DND-41 (cell line): Measurements from ENCODE around the gene ARPC1B.

Source experiments
- ATAC-seq: fragments of 200-7000 bp; cut with Tn5 transposase; 3 replicates; pipeline ENCODE4 v1.9.1; 2021; ENCODE audit warnings: low read depth; ENCODE audit not compliant: insufficient read depth
- DNase-seq: peaks from one replicate; pipeline ENCODE4 v3.0.0-alpha.2; 2020
- H2AFZ ChIP-seq: 2 replicates; pipeline ENCODE4 v1.6.0; 2012; ENCODE audit warnings: low read depth, low read length
- H3K27ac ChIP-seq: 2 replicates; pipeline ENCODE4 v1.5.1; 2012; ENCODE audit warnings: low read length, inconsistent platforms
- H3K27me3 ChIP-seq: fragments of 200-600 bp; sonication (generic); 2 replicates; pipeline ENCODE4 v1.6.0; 2012; ENCODE audit warnings: low read length, mild to moderate bottlenecking, inconsistent platforms; ENCODE audit not compliant: insufficient read depth, poor library complexity
- H3K36me3 ChIP-seq: 2 replicates; pipeline ENCODE4 v1.5.1; 2012; ENCODE audit warnings: low read length, inconsistent platforms; ENCODE audit not compliant: insufficient read depth
- H3K4me1 ChIP-seq: 2 replicates; pipeline ENCODE4 v1.5.1; 2012; ENCODE audit warnings: mild to moderate bottlenecking, low read length; ENCODE audit not compliant: insufficient read depth
- H3K4me2 ChIP-seq: 2 replicates; pipeline ENCODE4 v1.6.0; 2012; ENCODE audit warnings: mild to moderate bottlenecking, moderate library complexity, low read length, inconsistent platforms; ENCODE audit not compliant: insufficient read depth
- H3K4me3 ChIP-seq, 2 experiments: fragments of 200-600 bp in 1 of 2; shearing (Covaris generic) in 1 of 2; 2 replicates each; pipeline ENCODE4 v1.5.1; 2012 to 2016; ENCODE audit warnings: inconsistent platforms in 2 of 2, low read length in 2 of 2, mild to moderate bottlenecking in 2 of 2, low read depth in 1 of 2, moderate library complexity in 1 of 2
- H3K79me2 ChIP-seq: 2 replicates; pipeline ENCODE4 v1.6.0; 2012; ENCODE audit warnings: low read length, inconsistent platforms; ENCODE audit not compliant: insufficient read depth
- H3K9ac ChIP-seq: 2 replicates; pipeline ENCODE4 v1.6.0; 2012; ENCODE audit warnings: low read depth, mild to moderate bottlenecking, inconsistent platforms, low read length, moderate library complexity
- H3K9me3 ChIP-seq: 2 replicates; pipeline ENCODE4 v1.5.1; 2012; ENCODE audit warnings: low read length, moderate library complexity, mild to moderate bottlenecking, inconsistent platforms; ENCODE audit not compliant: insufficient read depth, severe bottlenecking
- H4K20me1 ChIP-seq: 2 replicates; pipeline ENCODE4 v1.6.0; 2012; ENCODE audit warnings: low read length; ENCODE audit not compliant: insufficient read depth
- EZH2 ChIP-seq: IDR thresholded peaks from 3 replicates; pipeline ENCODE4 v1.6.1; 2012; ENCODE audit warnings: borderline replicate concordance, low read depth, mild to moderate bottlenecking, moderate library complexity, low read length, inconsistent platforms; ENCODE audit not compliant: severe bottlenecking
- TF ChIP-seq, protein P1 (sequence below): IDR thresholded peaks from 2 replicates; pipeline ENCODE4 v1.5.1; 2012; ENCODE audit warnings: borderline replicate concordance, low read length, moderate library complexity, mild to moderate bottlenecking; ENCODE audit not compliant: poor library complexity, severe bottlenecking; ENCODE audit errors: extremely low read depth

Gene ARPC1B

DNA sequence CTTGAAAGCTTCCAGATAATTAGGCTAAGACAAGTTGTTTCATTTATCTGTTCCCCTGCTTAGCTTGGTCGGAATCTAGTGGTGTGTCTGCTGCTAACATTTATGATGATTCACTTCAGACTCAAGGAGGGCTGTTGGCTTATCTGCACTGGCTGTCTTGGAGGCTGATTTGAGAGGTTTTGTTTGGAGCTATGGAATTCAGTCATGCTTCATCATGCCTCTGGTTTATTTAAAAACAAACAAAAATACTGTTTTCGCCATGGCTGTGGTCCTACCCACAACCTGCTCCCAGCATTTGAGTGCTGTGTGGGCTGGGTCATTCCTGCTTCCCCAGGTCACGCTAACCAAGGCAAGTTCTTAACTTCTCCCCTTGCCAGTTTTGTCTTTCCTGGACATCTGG lies 11.7 kb upstream of the ARPC1B start:
- no peaks in the 10 kb centered on the region for H3K27me3 ChIP-seq
- no peak for ATAC-seq
- no peak for TF ChIP-seq EZH2
- TF ChIP-seq, protein P1, sequence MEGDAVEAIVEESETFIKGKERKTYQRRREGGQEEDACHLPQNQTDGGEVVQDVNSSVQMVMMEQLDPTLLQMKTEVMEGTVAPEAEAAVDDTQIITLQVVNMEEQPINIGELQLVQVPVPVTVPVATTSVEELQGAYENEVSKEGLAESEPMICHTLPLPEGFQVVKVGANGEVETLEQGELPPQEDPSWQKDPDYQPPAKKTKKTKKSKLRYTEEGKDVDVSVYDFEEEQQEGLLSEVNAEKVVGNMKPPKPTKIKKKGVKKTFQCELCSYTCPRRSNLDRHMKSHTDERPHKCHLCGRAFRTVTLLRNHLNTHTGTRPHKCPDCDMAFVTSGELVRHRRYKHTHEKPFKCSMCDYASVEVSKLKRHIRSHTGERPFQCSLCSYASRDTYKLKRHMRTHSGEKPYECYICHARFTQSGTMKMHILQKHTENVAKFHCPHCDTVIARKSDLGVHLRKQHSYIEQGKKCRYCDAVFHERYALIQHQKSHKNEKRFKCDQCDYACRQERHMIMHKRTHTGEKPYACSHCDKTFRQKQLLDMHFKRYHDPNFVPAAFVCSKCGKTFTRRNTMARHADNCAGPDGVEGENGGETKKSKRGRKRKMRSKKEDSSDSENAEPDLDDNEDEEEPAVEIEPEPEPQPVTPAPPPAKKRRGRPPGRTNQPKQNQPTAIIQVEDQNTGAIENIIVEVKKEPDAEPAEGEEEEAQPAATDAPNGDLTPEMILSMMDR = no peak
- no peak for DNase-seq
- no peak overlapping the region for H3K27ac ChIP-seq
- H3K79me2 ChIP-seq = no peaks in the 10 kb centered on the region
- peaks cover 87% of the 10 kb centered on the region for H3K36me3 ChIP-seq
- no peaks in the 10 kb centered on the region for H3K4me1 ChIP-seq
- no peaks in the 10 kb centered on the region; the same call in 1 of the 2 replicates for H4K20me1 ChIP-seq
- H2AFZ ChIP-seq = no peak overlapping the region
- H3K9me3 ChIP-seq = no peaks in the 10 kb centered on the region
- no peak overlapping the region for H3K9ac ChIP-seq
- no peak overlapping the region for H3K4me3 ChIP-seq
- H3K4me2 ChIP-seq = no peak overlapping the region

DNA sequence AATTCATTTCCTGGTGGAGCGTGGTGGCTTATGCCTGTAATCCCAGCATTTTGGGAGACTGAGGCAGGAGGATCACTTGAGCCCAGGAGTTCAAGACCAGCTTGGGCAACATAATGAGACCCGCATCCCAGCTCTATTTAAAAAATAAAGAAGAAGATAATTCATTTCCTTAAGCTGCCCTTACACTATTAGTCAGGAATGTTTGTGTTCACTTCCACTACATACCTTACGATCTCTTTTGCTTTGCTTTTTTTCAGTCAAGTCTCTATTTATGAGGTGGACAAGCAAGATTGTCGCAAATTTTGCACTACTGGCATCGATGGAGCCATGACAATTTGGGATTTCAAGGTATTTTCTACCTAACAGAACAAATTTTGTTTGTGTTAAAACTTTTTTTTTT lies 11.2 kb upstream of the ARPC1B start:
- peaks cover 82% of the 10 kb centered on the region for H3K36me3 ChIP-seq
- no peak overlapping the region for H3K27ac ChIP-seq
- ATAC-seq (no peak), DNase-seq (no peak)
- no peaks in the 10 kb centered on the region for H3K9me3 ChIP-seq
- H4K20me1 ChIP-seq = no peaks in the 10 kb centered on the region; the same call in 1 of the 2 replicates
- no peaks in the 10 kb centered on the region for H3K79me2 ChIP-seq
- H3K4me2 ChIP-seq = no peak overlapping the region
- H3K4me1 ChIP-seq = no peaks in the 10 kb centered on the region
- TF ChIP-seq, protein P1 = no peak
- TF ChIP-seq EZH2 = no peak
- no peak overlapping the region for H3K4me3 ChIP-seq
- H3K27me3 ChIP-seq = no peaks in the 10 kb centered on the region
- no peak overlapping the region for H2AFZ ChIP-seq
- no peak overlapping the region for H3K9ac ChIP-seq

DNA sequence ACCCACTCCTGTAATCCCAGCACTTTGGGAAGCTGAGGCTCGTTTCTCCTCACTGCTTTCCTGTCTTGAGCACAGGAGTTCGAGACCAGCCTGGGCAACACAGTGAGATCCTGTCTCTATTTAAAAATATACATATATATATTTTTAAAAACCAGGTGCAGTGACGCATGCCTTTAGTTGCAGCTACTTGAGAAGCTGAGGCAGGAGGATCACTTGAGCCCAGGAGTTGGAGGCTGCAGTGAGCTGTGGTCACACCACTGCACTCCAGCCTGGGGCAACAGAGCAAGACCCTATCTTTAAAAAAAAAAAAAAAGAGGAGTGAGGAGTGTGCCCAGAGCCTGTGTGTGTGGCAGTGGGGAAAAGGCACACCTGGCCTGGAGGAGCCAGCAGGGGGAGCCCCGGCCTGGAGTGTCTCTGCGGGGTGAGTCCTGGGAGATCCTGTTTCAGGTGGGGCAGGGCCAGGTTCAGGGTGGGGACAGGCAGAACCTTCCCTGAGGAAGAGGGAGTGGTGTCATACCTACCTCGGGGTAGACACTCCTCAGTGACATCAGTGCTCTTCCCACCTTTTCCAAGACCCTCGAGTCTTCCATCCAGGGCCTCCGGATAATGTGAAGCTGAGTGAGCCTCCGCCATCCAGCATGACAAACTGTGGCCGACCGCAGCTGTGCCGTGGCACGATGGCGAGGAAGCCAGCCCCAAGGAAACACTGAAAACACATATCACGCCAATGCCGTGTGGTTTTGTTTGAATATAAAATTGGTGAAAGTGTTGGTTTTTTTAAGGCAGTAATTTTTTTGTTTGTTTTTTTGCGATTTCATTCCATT lies 9.0 kb upstream of the ARPC1B start:
- peak; percentile 77 for ATAC-seq
- Histone ChIP-seq H3K79me2 (no peaks in the 10 kb centered on the region), H3K27ac (no peak overlapping the region), H4K20me1 (no peaks in the 10 kb centered on the region; the same call in 1 of the 2 replicates), H3K27me3 (no peaks in the 10 kb centered on the region), H3K9me3 (no peaks in the 10 kb centered on the region), H3K36me3 (peaks cover 69% of the 10 kb centered on the region), H3K4me1 (no peaks in the 10 kb centered on the region), H3K4me2 (no peak overlapping the region), H2AFZ (no peak overlapping the region), H3K4me3 (no peak overlapping the region), H3K9ac (no peak overlapping the region)
- peak; percentile 45 for DNase-seq
- TF ChIP-seq EZH2 = no peak
- TF ChIP-seq, protein P1 = peak; percentile 60
